Measurements from ENCODE around the gene PCSK7.

- TF ChIP-seq CTCF (IDR thresholded peaks at IDR 0.05 in 2 of 3, conservative IDR thresholded peaks at IDR 0.05 in 1 of 3; ENCODE audit: borderline replicate concordance in 1 of 3, insufficient read depth in 1 of 3, low read depth in 2 of 3, low read length in 2 of 3) (no peak), EZH2phosphoT487 (IDR thresholded peaks at IDR 0.05; ENCODE audit: borderline replicate concordance) (no peak), SP1 (IDR thresholded peaks at IDR 0.05; ENCODE audit: low read depth) (no peak), RAD21 (IDR thresholded peaks at IDR 0.05; ENCODE audit: low read depth) (no peak), CEBPB (IDR thresholded peaks at IDR 0.05; ENCODE audit: low read depth) (no peak), EZH2 (IDR thresholded peaks at IDR 0.05) (no peak), POLR2A (IDR thresholded peaks at IDR 0.05; ENCODE audit: borderline replicate concordance, extremely low read depth, insufficient read depth, insufficient read length) (no peak), ELF1 (IDR thresholded peaks at IDR 0.05; ENCODE audit: borderline replicate concordance, low read depth) (no peak), SIN3A (IDR thresholded peaks at IDR 0.05; ENCODE audit: low read depth) (no peak), POLR2AphosphoS5 (IDR thresholded peaks at IDR 0.05; ENCODE audit: low read depth, low read length) (no peak)
Observed at GRCh38 chr11:117157507-117157906, 74.4 kb downstream of the PCSK7 start.
